ENCODE measurements around the gene MRPL18. TPM values are rescaled to one million over a fixed set of nuclear protein-coding genes. Genes with fewer than 3 reads are reported as not detected.
"Not testable (repeated sequence)": the region's sequence is repeated elsewhere in the genome, so short reads cannot be mapped to it uniquely, and the experiment has no call there.

MRPL18 gene
- polyA plus RNA-seq, 3 donors from 2014 or later: 50.4 to 92.5 (median 60.5) TPM

GRCh38 chr6:159815410-159815809, 25.1 kb downstream of the MRPL18 start:
- Mint-ChIP-seq H3K27ac (no peak overlapping the region), H3K4me1 (peaks cover 11 to 13% of the 10 kb centered on the region in 2 donors), H3K4me3 (no peak overlapping the region), H3K27me3 (ENCODE audit: low read depth in 3 of 3) (peaks cover 0 to 2% (median 0%) of the 10 kb centered on the region in 3 donors), H3K36me3 (peaks cover 0 to 12% (median 10%) of the 10 kb centered on the region in 3 donors), H3K9me3 (no peaks in the 10 kb centered on the region)
- DNase-seq: no peak

- DNase-seq; H3K4me3 Mint-ChIP-seq; H3K27me3 Mint-ChIP-seq (ENCODE audit: low read depth in 3 of 3); H3K27ac Mint-ChIP-seq; H3K9me3 Mint-ChIP-seq: not testable (repeated sequence)
- Mint-ChIP-seq H3K4me1 (peaks cover 22 to 23% of the 10 kb centered on the region in 2 donors), H3K36me3 (peaks cover 0 to 10% (median 4%) of the 10 kb centered on the region in 3 donors)
Observed at GRCh38 chr6:159816775-159817174, 26.5 kb downstream of the MRPL18 start.

GRCh38 chr6:159817951-159818739, 27.9 kb downstream of the MRPL18 start:
- Mint-ChIP-seq H3K27me3 (ENCODE audit: low read depth in 3 of 3) (peaks cover 0 to 2% (median 0%) of the 10 kb centered on the region in 3 donors), H3K9me3 (no peaks in the 10 kb centered on the region), H3K36me3 (peaks cover 0 to 10% (median 0%) of the 10 kb centered on the region in 3 donors), H3K4me3 (no peak overlapping the region), H3K4me1 (peaks cover 23 to 25% of the 10 kb centered on the region in 2 donors), H3K27ac (no peak overlapping the region)
- DNase-seq: no peak

GRCh38 chr6:159819098-159819497, 28.8 kb downstream of the MRPL18 start:
- H3K9me3 Mint-ChIP-seq: no peaks in the 10 kb centered on the region
- peak overlapping the region in 2 of 6 donors; percentile 68 to 86 for H3K27ac Mint-ChIP-seq
- peaks cover 0 to 8% (median 2%) of the 10 kb centered on the region in 3 donors for H3K36me3 Mint-ChIP-seq
- peaks cover 23 to 25% of the 10 kb centered on the region in 2 donors for H3K4me1 Mint-ChIP-seq
- H3K4me3 Mint-ChIP-seq: peak overlapping the region in 3 of 5 donors; percentile 78 to 84 (median 84)
- DNase-seq: no peak
- peaks cover 0 to 2% (median 1%) of the 10 kb centered on the region in 3 donors for H3K27me3 Mint-ChIP-seq (ENCODE audit: low read depth in 3 of 3)

GRCh38 chr6:159819932-159820640, 29.8 kb downstream of the MRPL18 start:
- H3K36me3 Mint-ChIP-seq: peaks cover 0 to 6% (median 3%) of the 10 kb centered on the region in 3 donors
- H3K27me3 Mint-ChIP-seq (ENCODE audit: low read depth in 3 of 3): peaks cover 0 to 2% (median 1%) of the 10 kb centered on the region in 3 donors
- H3K4me1 Mint-ChIP-seq: peaks cover 23 to 25% of the 10 kb centered on the region in 2 donors
- H3K4me3 Mint-ChIP-seq: peak overlapping the region; percentile 78 to 90 (median 84)
- H3K27ac Mint-ChIP-seq: peak overlapping the region; percentile 64 to 90 (median 80)
- no peaks in the 10 kb centered on the region for H3K9me3 Mint-ChIP-seq
- peak; percentile 5 to 25 (median 17) for DNase-seq

GRCh38 chr6:159821122-159821521, 30.9 kb downstream of the MRPL18 start:
- Mint-ChIP-seq H3K4me1 (peaks cover 23 to 25% of the 10 kb centered on the region in 2 donors), H3K4me3 (peak overlapping the region in 4 of 5 donors; percentile 4 to 84 (median 64)), H3K36me3 (peaks cover 0 to 6% (median 3%) of the 10 kb centered on the region in 3 donors)

GRCh38 chr6:159821726-159822125, 31.5 kb downstream of the MRPL18 start:
- peaks cover 0 to 6% (median 3%) of the 10 kb centered on the region in 3 donors for H3K36me3 Mint-ChIP-seq
- H3K4me1 Mint-ChIP-seq: peaks cover 23 to 25% of the 10 kb centered on the region in 2 donors
- H3K27me3 Mint-ChIP-seq (ENCODE audit: low read depth in 3 of 3): peaks cover 0 to 2% (median 1%) of the 10 kb centered on the region in 3 donors
- H3K27ac Mint-ChIP-seq: peak overlapping the region in 1 of 6 donors; percentile 86
- no peaks in the 10 kb centered on the region for H3K9me3 Mint-ChIP-seq
- H3K4me3 Mint-ChIP-seq: peak overlapping the region in 2 of 5 donors; percentile 51 to 84
- no peak for DNase-seq

More at GRCh38 chr6:159821122-159821521, 30.9 kb downstream of the MRPL18 start:
- no peak for DNase-seq
- no peaks in the 10 kb centered on the region for H3K9me3 Mint-ChIP-seq
- peaks cover 0 to 2% (median 1%) of the 10 kb centered on the region in 3 donors for H3K27me3 Mint-ChIP-seq (ENCODE audit: low read depth in 3 of 3)
- H3K27ac Mint-ChIP-seq: peak overlapping the region in 2 of 6 donors; percentile 10 to 86

- Mint-ChIP-seq H3K36me3 (peaks cover 0 to 6% (median 3%) of the 10 kb centered on the region in 3 donors), H3K4me1 (peaks cover 23 to 25% of the 10 kb centered on the region in 2 donors), H3K9me3 (no peaks in the 10 kb centered on the region), H3K4me3 (no peak overlapping the region), H3K27me3 (ENCODE audit: low read depth in 3 of 3) (peaks cover 0 to 1% (median 0%) of the 10 kb centered on the region in 3 donors), H3K27ac (no peak overlapping the region)
- DNase-seq: no peak
Observed at GRCh38 chr6:159823953-159824352, 33.7 kb downstream of the MRPL18 start.

GRCh38 chr6:159824690-159825089, 34.4 kb downstream of the MRPL18 start:
- not testable (repeated sequence) for H3K27ac Mint-ChIP-seq; H3K4me3 Mint-ChIP-seq; H3K36me3 Mint-ChIP-seq; H3K9me3 Mint-ChIP-seq; H3K27me3 Mint-ChIP-seq (ENCODE audit: low read depth in 3 of 3); DNase-seq
- H3K4me1 Mint-ChIP-seq: peaks cover 16 to 20% of the 10 kb centered on the region in 2 donors

- DNase-seq: no peak
Observed at GRCh38 chr6:159826004-159826403, 35.7 kb downstream of the MRPL18 start.

GRCh38 chr6:159826968-159827647, 36.8 kb downstream of the MRPL18 start:
- H3K9me3 Mint-ChIP-seq: no peaks in the 10 kb centered on the region
- H3K27me3 Mint-ChIP-seq (ENCODE audit: low read depth in 3 of 3): peaks cover 0 to 2% (median 1%) of the 10 kb centered on the region in 3 donors
- H3K4me1 Mint-ChIP-seq: no peaks in the 10 kb centered on the region
- DNase-seq: no peak
- peaks cover 0 to 3% (median 0%) of the 10 kb centered on the region in 3 donors for H3K36me3 Mint-ChIP-seq
- H3K4me3 Mint-ChIP-seq: no peak overlapping the region
- H3K27ac Mint-ChIP-seq: no peak overlapping the region

More at GRCh38 chr6:159826004-159826403, 35.7 kb downstream of the MRPL18 start:
- Mint-ChIP-seq H3K27me3 (ENCODE audit: low read depth in 3 of 3) (peaks cover 0 to 1% (median 0%) of the 10 kb centered on the region in 3 donors), H3K27ac (no peak overlapping the region), H3K36me3 (peaks cover 0 to 3% (median 0%) of the 10 kb centered on the region in 3 donors), H3K9me3 (no peaks in the 10 kb centered on the region), H3K4me3 (no peak overlapping the region), H3K4me1 (peaks cover 3 to 7% of the 10 kb centered on the region in 2 donors)

GRCh38 chr6:159828074-159828473, 37.8 kb downstream of the MRPL18 start:
- Mint-ChIP-seq H3K27me3 (ENCODE audit: low read depth in 3 of 3) (peaks cover 0 to 2% (median 1%) of the 10 kb centered on the region in 3 donors), H3K4me1 (no peaks in the 10 kb centered on the region), H3K36me3 (peaks cover 0 to 3% (median 0%) of the 10 kb centered on the region in 3 donors), H3K4me3 (no peak overlapping the region), H3K27ac (peak overlapping the region in 1 of 6 donors; percentile 49), H3K9me3 (no peaks in the 10 kb centered on the region)
- no peak for DNase-seq

GRCh38 chr6:159829526-159829925, 39.3 kb downstream of the MRPL18 start:
- Mint-ChIP-seq H3K36me3 (no peaks in the 10 kb centered on the region), H3K27me3 (ENCODE audit: low read depth in 3 of 3) (peaks cover 0 to 2% (median 0%) of the 10 kb centered on the region in 3 donors), H3K4me1 (no peaks in the 10 kb centered on the region), H3K27ac (no peak overlapping the region), H3K4me3 (no peak overlapping the region), H3K9me3 (no peaks in the 10 kb centered on the region)
- DNase-seq: no peak
